IMR-90 (cell line): ENCODE results near the gene C8B. TPM values are rescaled to one million over a fixed set of nuclear protein-coding genes. Genes with fewer than 3 reads are reported as not detected.

Experiments used
- ATAC-seq: fragments of 200-7000 bp; cut with Tn5 transposase; 2 replicates; pipeline ENCODE4 v1.9.1; 2020; ENCODE audit warnings: low read depth, mild to moderate bottlenecking, moderate library complexity
- Bru-seq: library from RNA; stranded (reverse); fragments of 400-500 nt; gene quantifications from one replicate; lab custom pipeline; 2021; lab: Mats Ljungman, UMichigan
- BruChase-seq, 2 experiments: library from RNA; stranded (reverse); fragments of 400-500 nt; gene quantifications; one replicate each; lab custom pipeline; 2021; lab: Mats Ljungman, UMichigan
- BruUV-seq: library from RNA; stranded (reverse); fragments of 400-500 nt; replicated peaks from 2 replicates; lab custom pipeline; 2021; lab: Mats Ljungman, UMichigan
- CTCF ChIA-PET: fragments of 300-600 bp; formaldehyde crosslinking; extraction: SDS; loops from one replicate; lab custom pipeline; 2021; ENCODE audit warnings: antibody characterized with exemption; lab: Yijun Ruan, JAX
- POLR2A ChIA-PET: fragments of 300-600 bp; sonication (Branson Sonifier 250); formaldehyde crosslinking; loops from one replicate; lab custom pipeline; 2022; ENCODE audit warnings: antibody characterized with exemption; ENCODE audit not compliant: unreplicated experiment; lab: Charles Lee
- DNase-seq: peaks from one replicate; pipeline ENCODE4 v3.0.0; 2013
- H2AFZ ChIP-seq: replicated peaks from 2 replicates; pipeline ENCODE3; 2013; ENCODE audit warnings: low read length, mild to moderate bottlenecking; ENCODE audit not compliant: poor library complexity
- H2AK5ac ChIP-seq: 2 replicates; pipeline ENCODE4 v1.6.1; 2013; ENCODE audit warnings: low read depth, low read length, inconsistent platforms
- H2AK9ac ChIP-seq: replicated peaks from 2 replicates; pipeline ENCODE3; 2013; ENCODE audit warnings: mild to moderate bottlenecking, low read depth, low read length, moderate library complexity; ENCODE audit not compliant: poor library complexity
- H2BK120ac ChIP-seq: 2 replicates; pipeline ENCODE4 v1.6.1; 2013; ENCODE audit warnings: low read depth, low read length, inconsistent platforms
- H2BK15ac ChIP-seq: 3 replicates; pipeline ENCODE4 v1.6.1; 2013; ENCODE audit warnings: low read depth, low read length, inconsistent platforms
- H2BK20ac ChIP-seq: 2 replicates; pipeline ENCODE4 v1.6.1; 2013; ENCODE audit warnings: low read depth, mild to moderate bottlenecking, inconsistent platforms, low read length, moderate library complexity
- H2BK5ac ChIP-seq: 2 replicates; pipeline ENCODE4 v1.6.1; 2013; ENCODE audit warnings: mild to moderate bottlenecking, low read depth, low read length, inconsistent platforms; ENCODE audit not compliant: poor library complexity, severe bottlenecking
- H3K14ac ChIP-seq: replicated peaks from 2 replicates; pipeline ENCODE4 v1.6.1; 2013; ENCODE audit warnings: low read depth, low read length, inconsistent platforms
- H3K18ac ChIP-seq: 2 replicates; pipeline ENCODE4 v1.6.1; 2013; ENCODE audit warnings: low read depth, low read length, control low read depth
- H3K23ac ChIP-seq: 2 replicates; pipeline ENCODE4 v1.6.1; 2013; ENCODE audit warnings: low read depth, low read length, inconsistent platforms
- H3K27ac ChIP-seq: 2 replicates; pipeline ENCODE4 v1.5.1; 2013; ENCODE audit warnings: mild to moderate bottlenecking, control low read depth, low read length; ENCODE audit not compliant: insufficient read depth
- H3K27me3 ChIP-seq: 2 replicates; pipeline ENCODE4 v1.6.1; 2013; ENCODE audit warnings: low read length; ENCODE audit not compliant: control insufficient read depth, insufficient read depth
- H3K36me3 ChIP-seq: 2 replicates; pipeline ENCODE4 v1.6.1; 2013; ENCODE audit warnings: low read length, mixed read lengths; ENCODE audit not compliant: control insufficient read depth, insufficient read depth
- H3K4ac ChIP-seq: 2 replicates; pipeline ENCODE4 v1.6.1; 2013; ENCODE audit warnings: low read depth, low read length, inconsistent platforms
- H3K4me1 ChIP-seq: 2 replicates; pipeline ENCODE4 v1.6.1; 2013; ENCODE audit warnings: low read length, mixed read lengths; ENCODE audit not compliant: control insufficient read depth, insufficient read depth
- H3K4me2 ChIP-seq: 2 replicates; pipeline ENCODE4 v1.6.1; 2013; ENCODE audit warnings: low read depth, mild to moderate bottlenecking, control low read depth, low read length, moderate library complexity
- H3K4me3 ChIP-seq: 2 replicates; pipeline ENCODE4 v1.5.1; 2013; ENCODE audit warnings: low read depth, mild to moderate bottlenecking, control low read depth, low read length, moderate library complexity; ENCODE audit not compliant: insufficient read depth
- H3K56ac ChIP-seq: 2 replicates; pipeline ENCODE4 v1.6.1; 2013; ENCODE audit warnings: low read length, inconsistent platforms; ENCODE audit not compliant: insufficient read depth; ENCODE audit errors: extremely low read depth
- H3K79me1 ChIP-seq, 2 experiments: 2 replicates each; pipeline ENCODE4 v1.6.1; 2013; ENCODE audit warnings: low read length in 2 of 2, inconsistent platforms in 1 of 2, low read depth in 1 of 2
- H3K9ac ChIP-seq: 2 replicates; pipeline ENCODE4 v1.6.1; 2013; ENCODE audit warnings: low read depth, low read length, control low read depth
- H3K9me1 ChIP-seq: 2 replicates; pipeline ENCODE4 v1.6.1; 2013; ENCODE audit warnings: low read length, inconsistent platforms; ENCODE audit not compliant: insufficient read depth
- H3K9me3 ChIP-seq: 2 replicates; pipeline ENCODE4 v1.6.1; 2013; ENCODE audit warnings: low read length; ENCODE audit not compliant: control insufficient read depth, insufficient read depth
- H4K20me1 ChIP-seq: 2 replicates; pipeline ENCODE4 v1.6.1; 2013; ENCODE audit warnings: low read length, inconsistent platforms; ENCODE audit not compliant: insufficient read depth
- H4K5ac ChIP-seq: 2 replicates; pipeline ENCODE4 v1.6.1; 2013; ENCODE audit warnings: mild to moderate bottlenecking, low read depth, low read length, control low read depth
- H4K8ac ChIP-seq, 2 experiments: 2 replicates each; pipeline ENCODE4 v1.6.1; 2013; ENCODE audit warnings: low read depth in 2 of 2, low read length in 2 of 2, control low read depth in 1 of 2, inconsistent platforms in 1 of 2
- H4K91ac ChIP-seq: 2 replicates; pipeline ENCODE4 v1.6.1; 2013; ENCODE audit warnings: low read depth, low read length, inconsistent platforms; ENCODE audit not compliant: insufficient read depth
- CEBPB ChIP-seq: IDR thresholded peaks from 2 replicates; pipeline ENCODE4 v1.6.1; 2012; ENCODE audit warnings: low read depth, low read length, improper control_type of control experiment
- FOS ChIP-seq: fragments of 150-350 bp; IDR thresholded peaks from 2 replicates; pipeline ENCODE4 v1.6.1; 2016; ENCODE audit warnings: low read depth, low read length
- MAFK ChIP-seq: IDR thresholded peaks from 2 replicates; pipeline ENCODE4 v1.6.1; 2012; ENCODE audit warnings: low read depth, low read length, improper control_type of control experiment
- NFE2L2 ChIP-seq: fragments of 150-350 bp; IDR thresholded peaks from 2 replicates; pipeline ENCODE4 v1.6.1; 2016; ENCODE audit warnings: low read depth, mild to moderate bottlenecking, low read length
- POLR2A ChIP-seq: IDR thresholded peaks from 2 replicates; pipeline ENCODE4 v1.6.1; 2012; ENCODE audit warnings: mild to moderate bottlenecking, low read depth, low read length
- RAD21 ChIP-seq: IDR thresholded peaks from 2 replicates; pipeline ENCODE4 v1.6.1; 2012; ENCODE audit warnings: low read length, improper control_type of control experiment
- RCOR1 ChIP-seq: IDR thresholded peaks from 2 replicates; pipeline ENCODE4 v1.6.1; 2012; ENCODE audit warnings: mild to moderate bottlenecking, low read length, improper control_type of control experiment; ENCODE audit not compliant: insufficient replicate concordance
- WGBS, 2 experiments: methylation state at CpG; one replicate each; pipeline versions ENCODE4 v1.1.5 to v1.1.7; 2013; ENCODE audit warnings: missing lambda C conversion rate in 2 of 2; ENCODE audit not compliant: insufficient read length in 1 of 2; ENCODE audit errors: extremely low coverage in 2 of 2; 5-methylcytosine and 5-hydroxymethylcytosine counted together
- dilution Hi-C: fragments of 300-500 bp; cut with HindIII; formaldehyde crosslinking; loops from one replicate; pipeline ENCODE4 v1.14.3; 2018; ENCODE audit warnings: low sequenced_read_pairs; ENCODE audit not compliant: unreplicated experiment
- in situ Hi-C: fragments of 300-500 bp; cut with MboI; formaldehyde crosslinking; loops from 3 replicates; pipeline ENCODE4 v1.14.3; 2019; ENCODE audit warnings: low sequenced_read_pairs, inconsistent platforms, mixed read lengths
- intact Hi-C: fragments of 100-400 bp; cut with micrococcal nuclease; formaldehyde crosslinking; loops from 2 replicates; pipeline ENCODE4 v1.10.0; 2022
- long read RNA-seq: library from polyadenylated mRNA; unstranded; transcript quantifications from one replicate; pipeline ENCODE4 v2.0.0, GENCODE V29; 2021; ENCODE audit not compliant: unreplicated experiment
- polyA plus RNA-seq, 3 experiments: library from polyadenylated mRNA; depleted of rRNA; stranded (reverse); fragments of >200 nt; gene quantifications; 2 replicates each; pipeline ENCODE4 v1.2.3, GENCODE V29; 2012; ENCODE audit warnings: low replicate concordance in 1 of 3
- total RNA-seq: library from RNA; depleted of rRNA; stranded (reverse); fragments of >200 nt; gene quantifications from 2 replicates; pipeline ENCODE4 v1.2.3, GENCODE V29; 2012; rRNA removed
- TF ChIP-seq, protein P1 (sequence below): fragments of 150-350 bp; IDR thresholded peaks from 2 replicates; pipeline ENCODE4 v1.6.1; 2016; ENCODE audit warnings: low read depth, mild to moderate bottlenecking, low read length, moderate library complexity, borderline replicate concordance
- TF ChIP-seq, protein P2 (sequence below): conservative IDR thresholded peaks from 2 replicates; pipeline ENCODE4 v1.5.1; 2012; ENCODE audit warnings: mild to moderate bottlenecking, low read depth, low read length, improper control_type of control experiment
- TF ChIP-seq, protein P3 (sequence below): fragments of 150-350 bp; IDR thresholded peaks from 2 replicates; pipeline ENCODE4 v1.6.1; 2017; ENCODE audit warnings: mild to moderate bottlenecking, antibody characterized with exemption, low read length, low read depth

The C8B gene
- total RNA-seq, result not detected in 2 replicates
- not detected in 2 replicates for polyA plus RNA-seq (2012; rRNA removed)
- polyA plus RNA-seq (2012; cell fraction: cytosol; rRNA removed), result not detected in 2 replicates
- not detected in 2 replicates for polyA plus RNA-seq (2012; cell fraction: nucleus; rRNA removed; ENCODE audit: low replicate concordance)
- percentile 3 among the genes with signal in this experiment for Bru-seq, nascent RNA
- not detected for BruChase-seq, experiment 1, labeled RNA remaining after a 6-hour chase
- not detected for BruChase-seq, experiment 2, labeled RNA remaining after a 2-hour chase
- long read RNA-seq, result 0 reads

DNA sequence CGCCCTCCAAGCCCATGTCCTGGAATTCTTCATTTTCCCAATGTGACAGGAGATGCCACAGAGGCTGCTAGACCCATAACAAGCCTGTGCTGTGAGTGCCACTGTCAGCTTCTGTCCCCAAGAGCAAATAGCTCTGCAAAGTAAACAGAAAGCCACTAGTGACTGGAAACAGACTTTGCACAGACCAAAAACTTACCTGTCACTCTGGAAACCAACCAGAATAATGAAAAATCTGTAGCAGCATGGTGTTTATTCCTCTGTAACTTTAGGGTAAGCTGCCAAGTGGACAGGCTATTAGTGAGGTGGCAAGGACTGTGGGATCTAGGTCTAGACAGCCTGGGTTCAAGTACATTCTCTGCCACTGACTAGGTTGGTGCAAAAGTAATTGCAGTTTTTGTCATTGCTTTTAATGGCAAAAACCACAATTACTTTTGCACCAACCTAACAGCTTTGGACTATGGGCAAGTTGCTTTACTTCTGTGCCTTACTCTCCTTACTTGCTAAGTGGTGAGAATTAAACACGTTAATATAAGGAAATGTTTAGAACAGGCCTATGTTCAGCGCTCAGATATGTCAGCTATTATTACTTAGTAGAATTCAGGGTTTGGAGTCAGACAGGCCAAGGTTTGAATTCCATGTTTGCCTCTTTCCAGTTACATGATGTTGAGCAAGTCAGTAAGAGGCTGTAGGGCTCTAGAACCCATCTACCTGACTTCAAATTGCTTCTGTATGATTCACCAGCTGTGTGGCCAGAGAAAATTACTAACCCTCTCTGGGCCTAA is at the start of gene C8B:
Gene C8B (minus strand): TSS at position 100 of the 782 bp plus-strand sequence. CDS start 67 bp downstream, at position 33.
- H3K4ac ChIP-seq, result no peak within 1 kb of the TSS
- no peaks in the 10 kb centered on the region for H4K20me1 ChIP-seq
- dilution Hi-C loops, result no loop called here
- H3K9me1 ChIP-seq, result no peaks in the 10 kb centered on the region; the same call in 1 of the 2 replicates
- no peak within 1 kb of the TSS for H4K8ac ChIP-seq
- H3K4me2 ChIP-seq, result no peak within 1 kb of the TSS
- H2AK5ac ChIP-seq, result no peak within 1 kb of the TSS
- H2AFZ ChIP-seq, result no peak within 1 kb of the TSS
- H2BK15ac ChIP-seq, result no peak within 1 kb of the TSS
- H3K36me3 ChIP-seq, result no peaks in the 10 kb centered on the region
- no peaks in the 10 kb centered on the region; the same call in none of the 2 replicates for H3K27me3 ChIP-seq
- no peak within 1 kb of the TSS for H3K9ac ChIP-seq
- ChIA-PET POLR2A (no interaction called here), CTCF (no interaction called here)
- no peak within 1 kb of the TSS for H3K4me3 ChIP-seq
- DNase-seq (no peak), ATAC-seq (no peak)
- no peak within 1 kb of the TSS for H4K5ac ChIP-seq
- no peaks in the 10 kb centered on the region; the same call in 1 of the 2 replicates for H3K4me1 ChIP-seq
- no peak within 1 kb of the TSS for H2BK120ac ChIP-seq
- intact Hi-C loops, result loop anchor here (5.0 kb wide), 1 partner anchor 134 kb away; no protein-coding TSS in a partner anchor
- no peak within 1 kb of the TSS for H3K23ac ChIP-seq
- no peak within 1 kb of the TSS for H3K18ac ChIP-seq
- H4K91ac ChIP-seq, result no peak within 1 kb of the TSS
- WGBS, 2 experiments, result no CpG with 5 or more reads among the region's 3 CpGs
- H3K79me1 ChIP-seq, result no peaks in the 10 kb centered on the region
- no TSS peak for BruUV-seq
- H2BK20ac ChIP-seq, result peak within 1 kb of the TSS; percentile 38; the same call in 1 of the 2 replicates
- no peak within 1 kb of the TSS for H3K56ac ChIP-seq
- no peak within 1 kb of the TSS for H2BK5ac ChIP-seq
- TF ChIP-seq, protein P1, sequence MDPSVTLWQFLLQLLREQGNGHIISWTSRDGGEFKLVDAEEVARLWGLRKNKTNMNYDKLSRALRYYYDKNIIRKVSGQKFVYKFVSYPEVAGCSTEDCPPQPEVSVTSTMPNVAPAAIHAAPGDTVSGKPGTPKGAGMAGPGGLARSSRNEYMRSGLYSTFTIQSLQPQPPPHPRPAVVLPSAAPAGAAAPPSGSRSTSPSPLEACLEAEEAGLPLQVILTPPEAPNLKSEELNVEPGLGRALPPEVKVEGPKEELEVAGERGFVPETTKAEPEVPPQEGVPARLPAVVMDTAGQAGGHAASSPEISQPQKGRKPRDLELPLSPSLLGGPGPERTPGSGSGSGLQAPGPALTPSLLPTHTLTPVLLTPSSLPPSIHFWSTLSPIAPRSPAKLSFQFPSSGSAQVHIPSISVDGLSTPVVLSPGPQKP, result no peak
- no peak for TF ChIP-seq FOS
- TF ChIP-seq MAFK, result no peak
- TF ChIP-seq CEBPB, result no peak
- TF ChIP-seq, protein P2, sequence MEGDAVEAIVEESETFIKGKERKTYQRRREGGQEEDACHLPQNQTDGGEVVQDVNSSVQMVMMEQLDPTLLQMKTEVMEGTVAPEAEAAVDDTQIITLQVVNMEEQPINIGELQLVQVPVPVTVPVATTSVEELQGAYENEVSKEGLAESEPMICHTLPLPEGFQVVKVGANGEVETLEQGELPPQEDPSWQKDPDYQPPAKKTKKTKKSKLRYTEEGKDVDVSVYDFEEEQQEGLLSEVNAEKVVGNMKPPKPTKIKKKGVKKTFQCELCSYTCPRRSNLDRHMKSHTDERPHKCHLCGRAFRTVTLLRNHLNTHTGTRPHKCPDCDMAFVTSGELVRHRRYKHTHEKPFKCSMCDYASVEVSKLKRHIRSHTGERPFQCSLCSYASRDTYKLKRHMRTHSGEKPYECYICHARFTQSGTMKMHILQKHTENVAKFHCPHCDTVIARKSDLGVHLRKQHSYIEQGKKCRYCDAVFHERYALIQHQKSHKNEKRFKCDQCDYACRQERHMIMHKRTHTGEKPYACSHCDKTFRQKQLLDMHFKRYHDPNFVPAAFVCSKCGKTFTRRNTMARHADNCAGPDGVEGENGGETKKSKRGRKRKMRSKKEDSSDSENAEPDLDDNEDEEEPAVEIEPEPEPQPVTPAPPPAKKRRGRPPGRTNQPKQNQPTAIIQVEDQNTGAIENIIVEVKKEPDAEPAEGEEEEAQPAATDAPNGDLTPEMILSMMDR, result no peak
- no peak for TF ChIP-seq RAD21
- no peak for TF ChIP-seq NFE2L2
- no peak for TF ChIP-seq POLR2A
- TF ChIP-seq RCOR1, result no peak
- TF ChIP-seq, protein P3, sequence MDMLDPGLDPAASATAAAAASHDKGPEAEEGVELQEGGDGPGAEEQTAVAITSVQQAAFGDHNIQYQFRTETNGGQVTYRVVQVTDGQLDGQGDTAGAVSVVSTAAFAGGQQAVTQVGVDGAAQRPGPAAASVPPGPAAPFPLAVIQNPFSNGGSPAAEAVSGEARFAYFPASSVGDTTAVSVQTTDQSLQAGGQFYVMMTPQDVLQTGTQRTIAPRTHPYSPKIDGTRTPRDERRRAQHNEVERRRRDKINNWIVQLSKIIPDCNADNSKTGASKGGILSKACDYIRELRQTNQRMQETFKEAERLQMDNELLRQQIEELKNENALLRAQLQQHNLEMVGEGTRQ, result no peak
- no peaks in the 10 kb centered on the region for H3K9me3 ChIP-seq
- no peak within 1 kb of the TSS for H3K14ac ChIP-seq
- no peak within 1 kb of the TSS for H2AK9ac ChIP-seq
- in situ Hi-C loops, result no loop called here
- no peak within 1 kb of the TSS for H3K27ac ChIP-seq
